Right hindlimb (tissue), 1 donor: ENCODE results near the gene MSANTD7.

Experiments used
- DNase-seq: peaks from one replicate; pipeline ENCODE4 v3.0.0-alpha.2; 2018

The MSANTD7 gene

GRCh38 chr10:14884082-14884481 lies 46.0 kb downstream of the MSANTD7 start:
- no peak for DNase-seq
